Calu3 (cell line): ENCODE measurements around the gene ZSCAN29. TPM values are rescaled to one million over a fixed set of nuclear protein-coding genes. Genes with fewer than 3 reads are reported as not detected.
"Not testable (repeated sequence)": the region's sequence is repeated elsewhere in the genome, so short reads cannot be mapped to it uniquely, and the experiment has no call there.

Experiments
- BruUV-seq: library from RNA; stranded (reverse); fragments of 400-500 nt; replicated peaks from 2 replicates; lab custom pipeline; 2021; lab: Mats Ljungman, UMichigan
- CTCF ChIA-PET: fragments of 300-600 bp; sonication (Branson Sonifier 250); formaldehyde crosslinking; loops from one replicate; lab custom pipeline; 2022; ENCODE audit warnings: antibody characterized with exemption; lab: Charles Lee
- DNase-seq: peaks from one replicate; pipeline ENCODE4 v3.0.0; 2022
- H3K27ac Mint-ChIP-seq: one replicate; pipeline ENCODE4 v1.8.0; 2022; ENCODE audit warnings: mixed read lengths; ENCODE audit not compliant: unreplicated experiment
- H3K27me3 Mint-ChIP-seq: one replicate; pipeline ENCODE4 v1.8.0; 2022; ENCODE audit warnings: mixed read lengths; ENCODE audit not compliant: unreplicated experiment
- H3K36me3 Mint-ChIP-seq: one replicate; pipeline ENCODE4 v1.8.0; 2022; ENCODE audit warnings: mild to moderate bottlenecking, moderate library complexity, mixed read lengths; ENCODE audit not compliant: insufficient read depth, unreplicated experiment
- H3K4me1 Mint-ChIP-seq: one replicate; pipeline ENCODE4 v1.8.0; 2022; ENCODE audit warnings: mild to moderate bottlenecking, low read depth, mixed read lengths; ENCODE audit not compliant: unreplicated experiment
- H3K4me3 Mint-ChIP-seq: one replicate; pipeline ENCODE4 v1.8.0; 2022; ENCODE audit warnings: mild to moderate bottlenecking, low read depth, moderate library complexity, mixed read lengths; ENCODE audit not compliant: unreplicated experiment
- H3K9me3 Mint-ChIP-seq: one replicate; pipeline ENCODE4 v1.8.0; 2022; ENCODE audit warnings: low read depth, mixed read lengths; ENCODE audit not compliant: unreplicated experiment
- CTCF ChIP-seq: fragments of 200-600 bp; IDR thresholded peaks from one replicate; pipeline ENCODE4 v1.8.0; 2022; ENCODE audit warnings: antibody characterized with exemption; ENCODE audit not compliant: unreplicated experiment
- intact Hi-C: fragments of 100-400 bp; cut with micrococcal nuclease; formaldehyde crosslinking; loops from one replicate; pipeline ENCODE4 v1.10.0; 2022; ENCODE audit not compliant: unreplicated experiment
- total RNA-seq: library from RNA; stranded (reverse); gene quantifications from 2 replicates; pipeline ENCODE4 v1.2.3, GENCODE V29; 2022

Gene ZSCAN29
- total RNA-seq, 1 experiment from 2014 or later, result 27.1 TPM

- Mint-ChIP-seq H3K4me1 (no peaks in the 10 kb centered on the region), H3K4me3 (no peak overlapping the region), H3K27me3 (no peaks in the 10 kb centered on the region), H3K27ac (no peak overlapping the region), H3K36me3 (peaks cover 16% of the 10 kb centered on the region), H3K9me3 (no peaks in the 10 kb centered on the region)
- no peak for TF ChIP-seq CTCF
- no TSS peak for BruUV-seq
- DNase-seq, result no peak
- CTCF ChIA-PET, result no interaction called here
- intact Hi-C loops, result no loop called here
These were observed 33.3 kb upstream of the ZSCAN29 start for GRCh38 chr15:43404130-43404529.

- intact Hi-C loops, result no loop called here
- peaks cover 19% of the 10 kb centered on the region for H3K36me3 Mint-ChIP-seq
- no peak for TF ChIP-seq CTCF
- H3K4me1 Mint-ChIP-seq, result no peaks in the 10 kb centered on the region
- no peak for DNase-seq
- H3K27me3 Mint-ChIP-seq, result no peaks in the 10 kb centered on the region
- CTCF ChIA-PET, result no interaction called here
- BruUV-seq, result no TSS peak
- H3K9me3 Mint-ChIP-seq, result no peaks in the 10 kb centered on the region
- no peak overlapping the region for H3K4me3 Mint-ChIP-seq
- H3K27ac Mint-ChIP-seq, result no peak overlapping the region
These were observed 32.8 kb upstream of the ZSCAN29 start for GRCh38 chr15:43403616-43404015.

GRCh38 chr15:43402255-43402654 is 31.4 kb upstream of the ZSCAN29 start:
- no peaks in the 10 kb centered on the region for H3K27me3 Mint-ChIP-seq
- BruUV-seq, result no TSS peak
- H3K4me3 Mint-ChIP-seq, result no peak overlapping the region
- peaks cover 19% of the 10 kb centered on the region for H3K36me3 Mint-ChIP-seq
- H3K4me1 Mint-ChIP-seq, result no peaks in the 10 kb centered on the region
- CTCF ChIA-PET, result no interaction called here
- H3K27ac Mint-ChIP-seq, result no peak overlapping the region
- TF ChIP-seq CTCF, result no peak
- intact Hi-C loops, result no loop called here
- H3K9me3 Mint-ChIP-seq, result no peaks in the 10 kb centered on the region
- DNase-seq, result no peak

GRCh38 chr15:43393592-43393991 is 22.7 kb upstream of the ZSCAN29 start:
- H3K36me3 Mint-ChIP-seq, H3K27ac Mint-ChIP-seq, H3K4me3 Mint-ChIP-seq, H3K27me3 Mint-ChIP-seq, H3K4me1 Mint-ChIP-seq, intact Hi-C loops, DNase-seq, CTCF ChIA-PET, H3K9me3 Mint-ChIP-seq, BruUV-seq: not testable (repeated sequence)

- intact Hi-C loops, result no loop called here
- no peak overlapping the region for H3K27ac Mint-ChIP-seq
- no peak for TF ChIP-seq CTCF
- H3K4me3 Mint-ChIP-seq, result no peak overlapping the region
- H3K36me3 Mint-ChIP-seq, result peaks cover 22% of the 10 kb centered on the region
- CTCF ChIA-PET, result no interaction called here
- H3K9me3 Mint-ChIP-seq, result no peaks in the 10 kb centered on the region
- no peaks in the 10 kb centered on the region for H3K4me1 Mint-ChIP-seq
- H3K27me3 Mint-ChIP-seq, result no peaks in the 10 kb centered on the region
- no TSS peak for BruUV-seq
- no peak for DNase-seq
These were observed 19.9 kb upstream of the ZSCAN29 start for GRCh38 chr15:43390723-43391122.
